Karpas-422 (cell line): ENCODE results near the gene SLC38A11. TPM values are rescaled to one million over a fixed set of nuclear protein-coding genes. Genes with fewer than 3 reads are reported as not detected.

ENCODE experiments used
- DNase-seq: peaks from one replicate; pipeline ENCODE4 v3.0.0-alpha.2; 2015
- H2AFZ ChIP-seq: fragments of 200-600 bp; sonication (generic); 2 replicates; pipeline ENCODE4 v1.6.1; 2014; ENCODE audit warnings: antibody characterized with exemption, low read length, mixed read lengths
- H3K27ac ChIP-seq: fragments of 200-600 bp; sonication (generic); 2 replicates; pipeline ENCODE4 v1.5.1; 2014; ENCODE audit warnings: mild to moderate bottlenecking, low read length, moderate library complexity
- H3K27me3 ChIP-seq: fragments of 200-600 bp; sonication (generic); 2 replicates; pipeline ENCODE4 v1.6.1; 2014; ENCODE audit warnings: low read length, mixed read lengths
- H3K36me3 ChIP-seq: fragments of 200-600 bp; sonication (generic); 2 replicates; pipeline ENCODE4 v1.6.1; 2014; ENCODE audit warnings: low read length, mixed read lengths; ENCODE audit not compliant: insufficient read depth
- H3K4me1 ChIP-seq: fragments of 200-600 bp; sonication (generic); 2 replicates; pipeline ENCODE4 v1.6.1; 2014; ENCODE audit warnings: mild to moderate bottlenecking, low read length, mixed read lengths
- H3K4me2 ChIP-seq: fragments of 200-600 bp; sonication (generic); 2 replicates; pipeline ENCODE4 v1.6.1; 2014; ENCODE audit warnings: low read length, low read depth, mild to moderate bottlenecking; ENCODE audit not compliant: poor library complexity, severe bottlenecking
- H3K4me3 ChIP-seq: fragments of 200-600 bp; sonication (generic); 2 replicates; pipeline ENCODE4 v1.5.1; 2014; ENCODE audit warnings: mild to moderate bottlenecking, antibody characterized with exemption, low read length, mixed read lengths
- H3K79me2 ChIP-seq: fragments of 200-600 bp; sonication (generic); 2 replicates; pipeline ENCODE4 v1.6.1; 2014; ENCODE audit warnings: mild to moderate bottlenecking, low read length, mixed read lengths
- H3K9ac ChIP-seq: fragments of 200-600 bp; sonication (generic); 2 replicates; pipeline ENCODE4 v1.6.0; 2014; ENCODE audit warnings: low read length
- H3K9me2 ChIP-seq: fragments of 200-600 bp; sonication (generic), shearing (Covaris generic); replicated peaks from 2 replicates; pipeline ENCODE4 v1.6.0; 2014; ENCODE audit warnings: mild to moderate bottlenecking, low read length, moderate library complexity; ENCODE audit not compliant: insufficient read depth
- H3K9me3 ChIP-seq: fragments of 300-700, 200-600 bp; sonication (generic); 2 replicates; pipeline ENCODE4 v1.6.1; 2014; ENCODE audit warnings: low read length, mixed read lengths
- H4K20me1 ChIP-seq: fragments of 200-600 bp; sonication (generic); 2 replicates; pipeline ENCODE4 v1.6.1; 2014; ENCODE audit warnings: mild to moderate bottlenecking, antibody characterized with exemption, low read length, low read depth; ENCODE audit not compliant: insufficient read depth
- total RNA-seq: library from RNA; depleted of rRNA; stranded (reverse); fragments of >200 nt; shearing (Covaris generic); gene quantifications from 2 replicates; pipeline ENCODE4 v1.2.3, GENCODE V29; 2014; ENCODE audit warnings: low replicate concordance

Gene SLC38A11
- total RNA-seq, 1 experiment from 2014 or later, result not detected

- no peak overlapping the region for H3K27ac ChIP-seq
- H3K27me3 ChIP-seq, result no peaks in the 10 kb centered on the region
- H3K4me2 ChIP-seq, result no peak overlapping the region
- H3K36me3 ChIP-seq, result no peaks in the 10 kb centered on the region
- no peak overlapping the region for H3K9ac ChIP-seq
- H4K20me1 ChIP-seq, result no peaks in the 10 kb centered on the region
- no peaks in the 10 kb centered on the region for H3K9me2 ChIP-seq
- no peaks in the 10 kb centered on the region for H3K4me1 ChIP-seq
- no peaks in the 10 kb centered on the region for H3K79me2 ChIP-seq
- no peak overlapping the region for H3K4me3 ChIP-seq
- no peak for DNase-seq
- no peak overlapping the region for H2AFZ ChIP-seq
- H3K9me3 ChIP-seq, result no peaks in the 10 kb centered on the region
These were observed 50.0 kb downstream of the SLC38A11 start for GRCh38 chr2:164905307-164905706.

GRCh38 chr2:164903951-164904350, 51.4 kb downstream of the SLC38A11 start:
- Histone ChIP-seq H3K36me3 (no peaks in the 10 kb centered on the region), H3K27me3 (no peaks in the 10 kb centered on the region), H3K4me3 (no peak overlapping the region), H4K20me1 (no peaks in the 10 kb centered on the region), H3K27ac (no peak overlapping the region), H3K79me2 (no peaks in the 10 kb centered on the region), H3K9ac (no peak overlapping the region), H2AFZ (no peak overlapping the region), H3K4me1 (no peaks in the 10 kb centered on the region), H3K9me2 (no peaks in the 10 kb centered on the region), H3K4me2 (no peak overlapping the region), H3K9me3 (no peaks in the 10 kb centered on the region)
- no peak for DNase-seq

GRCh38 chr2:164903204-164903603, 52.1 kb downstream of the SLC38A11 start:
- Histone ChIP-seq H3K36me3 (no peaks in the 10 kb centered on the region), H4K20me1 (no peaks in the 10 kb centered on the region), H2AFZ (no peak overlapping the region), H3K27me3 (no peaks in the 10 kb centered on the region), H3K4me2 (no peak overlapping the region), H3K79me2 (no peaks in the 10 kb centered on the region), H3K4me1 (no peaks in the 10 kb centered on the region), H3K9me3 (no peaks in the 10 kb centered on the region), H3K9ac (no peak overlapping the region), H3K9me2 (no peaks in the 10 kb centered on the region), H3K4me3 (no peak overlapping the region), H3K27ac (no peak overlapping the region)
- no peak for DNase-seq

- DNase-seq, result no peak
- Histone ChIP-seq H4K20me1 (no peaks in the 10 kb centered on the region), H3K9ac (no peak overlapping the region), H3K4me1 (no peaks in the 10 kb centered on the region), H3K4me2 (no peak overlapping the region), H3K4me3 (no peak overlapping the region), H2AFZ (no peak overlapping the region), H3K9me2 (no peaks in the 10 kb centered on the region), H3K27me3 (no peaks in the 10 kb centered on the region), H3K36me3 (no peaks in the 10 kb centered on the region), H3K27ac (no peak overlapping the region), H3K79me2 (no peaks in the 10 kb centered on the region), H3K9me3 (no peaks in the 10 kb centered on the region)
These were observed 56.2 kb downstream of the SLC38A11 start for GRCh38 chr2:164899121-164899520.

GRCh38 chr2:164898475-164898874, 56.9 kb downstream of the SLC38A11 start:
- no peak overlapping the region for H3K4me3 ChIP-seq
- H3K9me2 ChIP-seq, result no peaks in the 10 kb centered on the region
- H3K4me1 ChIP-seq, result no peaks in the 10 kb centered on the region
- DNase-seq, result no peak
- H3K27ac ChIP-seq, result no peak overlapping the region
- H3K9ac ChIP-seq, result no peak overlapping the region
- no peaks in the 10 kb centered on the region for H3K79me2 ChIP-seq
- H3K27me3 ChIP-seq, result no peaks in the 10 kb centered on the region
- no peak overlapping the region for H2AFZ ChIP-seq
- H3K9me3 ChIP-seq, result no peaks in the 10 kb centered on the region
- no peaks in the 10 kb centered on the region for H4K20me1 ChIP-seq
- H3K36me3 ChIP-seq, result no peaks in the 10 kb centered on the region
- no peak overlapping the region for H3K4me2 ChIP-seq

- Histone ChIP-seq H3K79me2 (no peaks in the 10 kb centered on the region), H3K4me2 (no peak overlapping the region), H3K9me2 (no peaks in the 10 kb centered on the region), H3K9me3 (no peaks in the 10 kb centered on the region; the same call in 1 of the 2 replicates), H3K4me1 (no peaks in the 10 kb centered on the region), H3K4me3 (no peak overlapping the region), H3K27me3 (no peaks in the 10 kb centered on the region), H3K36me3 (no peaks in the 10 kb centered on the region), H4K20me1 (no peaks in the 10 kb centered on the region), H3K27ac (no peak overlapping the region), H2AFZ (no peak overlapping the region), H3K9ac (no peak overlapping the region)
- no peak for DNase-seq
These were observed 57.7 kb downstream of the SLC38A11 start for GRCh38 chr2:164897469-164898260.

- no peak overlapping the region for H3K4me2 ChIP-seq
- H3K9ac ChIP-seq, result no peak overlapping the region
- H2AFZ ChIP-seq, result no peak overlapping the region
- H3K9me2 ChIP-seq, result no peaks in the 10 kb centered on the region
- no peak overlapping the region for H3K4me3 ChIP-seq
- no peaks in the 10 kb centered on the region; the same call in 1 of the 2 replicates for H3K9me3 ChIP-seq
- no peaks in the 10 kb centered on the region for H3K27me3 ChIP-seq
- DNase-seq, result no peak
- H3K36me3 ChIP-seq, result no peaks in the 10 kb centered on the region
- H4K20me1 ChIP-seq, result no peaks in the 10 kb centered on the region
- no peak overlapping the region for H3K27ac ChIP-seq
- H3K79me2 ChIP-seq, result no peaks in the 10 kb centered on the region
- H3K4me1 ChIP-seq, result no peaks in the 10 kb centered on the region
These were observed 58.5 kb downstream of the SLC38A11 start for GRCh38 chr2:164896634-164897355.

- H4K20me1 ChIP-seq, result no peaks in the 10 kb centered on the region
- no peaks in the 10 kb centered on the region for H3K9me2 ChIP-seq
- no peaks in the 10 kb centered on the region; the same call in 1 of the 2 replicates for H3K9me3 ChIP-seq
- no peaks in the 10 kb centered on the region for H3K4me1 ChIP-seq
- no peaks in the 10 kb centered on the region for H3K27me3 ChIP-seq
- DNase-seq, result no peak
- H3K79me2 ChIP-seq, result no peaks in the 10 kb centered on the region
- no peak overlapping the region for H3K4me2 ChIP-seq
- H3K27ac ChIP-seq, result no peak overlapping the region
- no peaks in the 10 kb centered on the region for H3K36me3 ChIP-seq
- no peak overlapping the region for H3K9ac ChIP-seq
- H3K4me3 ChIP-seq, result no peak overlapping the region
- H2AFZ ChIP-seq, result no peak overlapping the region
These were observed 59.1 kb downstream of the SLC38A11 start for GRCh38 chr2:164896226-164896625.
